GM12864 (cell line): ENCODE data around the gene SIGLEC1.

Source experiments
- DNase-seq: peaks from one replicate; pipeline ENCODE4 v3.0.0-alpha.2; 2011; ENCODE audit warnings: low read depth
- H3K4me3 ChIP-seq: 2 replicates; pipeline ENCODE4 v1.5.1; 2011; ENCODE audit warnings: mild to moderate bottlenecking, low read depth, low read length, control low read depth
- CTCF ChIP-seq: IDR thresholded peaks from 2 replicates; pipeline ENCODE4 v1.5.1; 2011; ENCODE audit warnings: low read depth, mild to moderate bottlenecking, moderate library complexity, low read length, control low read depth, inconsistent platforms; ENCODE audit errors: missing control alignments

Gene SIGLEC1

DNA sequence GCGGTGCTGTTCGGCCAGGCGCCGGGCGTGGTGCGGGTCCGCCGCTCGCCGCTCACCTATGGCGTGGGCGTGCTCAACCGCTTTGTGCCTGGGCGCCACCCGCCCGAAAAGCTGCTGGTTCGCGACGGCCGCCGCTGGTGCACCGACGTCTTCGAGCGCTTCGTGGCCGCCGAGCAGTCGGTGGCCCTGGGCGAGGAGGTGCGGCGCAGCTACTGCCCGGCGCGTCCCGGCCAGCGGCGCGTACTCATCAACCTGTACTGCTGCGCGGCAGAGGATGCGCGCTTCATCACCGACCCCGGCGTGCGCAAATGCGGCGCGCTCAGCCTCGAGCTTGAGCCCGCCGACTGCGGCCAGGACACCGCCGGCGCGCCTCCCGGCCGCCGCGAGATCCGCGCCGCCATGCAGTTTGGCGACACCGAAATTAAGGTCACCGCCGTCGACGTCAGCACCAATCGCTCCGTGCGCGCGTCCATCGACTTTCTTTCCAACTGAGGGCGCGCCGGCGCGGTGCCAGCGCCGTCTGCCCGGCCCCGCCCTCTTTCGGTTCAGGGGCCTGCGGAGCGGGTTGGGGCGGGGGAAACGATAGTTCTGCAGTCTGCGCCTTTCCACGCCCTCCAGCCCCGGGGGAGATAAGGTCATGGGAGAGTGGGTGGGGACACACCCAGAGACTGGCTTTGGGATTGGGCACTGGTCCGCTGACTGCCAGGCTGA lies 39.4 kb upstream of the SIGLEC1 start:
- H3K4me3 ChIP-seq, result no peak overlapping the region
- DNase-seq, result no peak
- TF ChIP-seq CTCF, result no peak

- no peak overlapping the region for H3K4me3 ChIP-seq
- no peak for TF ChIP-seq CTCF
- no peak for DNase-seq
Measured at GRCh38 chr20:3751305-3751674, 38.9 kb upstream of the SIGLEC1 start.

- peak; percentile 41 for TF ChIP-seq CTCF
- no peak overlapping the region for H3K4me3 ChIP-seq
- no peak for DNase-seq
Measured at GRCh38 chr20:3749689-3750531, 37.5 kb upstream of the SIGLEC1 start.

DNA sequence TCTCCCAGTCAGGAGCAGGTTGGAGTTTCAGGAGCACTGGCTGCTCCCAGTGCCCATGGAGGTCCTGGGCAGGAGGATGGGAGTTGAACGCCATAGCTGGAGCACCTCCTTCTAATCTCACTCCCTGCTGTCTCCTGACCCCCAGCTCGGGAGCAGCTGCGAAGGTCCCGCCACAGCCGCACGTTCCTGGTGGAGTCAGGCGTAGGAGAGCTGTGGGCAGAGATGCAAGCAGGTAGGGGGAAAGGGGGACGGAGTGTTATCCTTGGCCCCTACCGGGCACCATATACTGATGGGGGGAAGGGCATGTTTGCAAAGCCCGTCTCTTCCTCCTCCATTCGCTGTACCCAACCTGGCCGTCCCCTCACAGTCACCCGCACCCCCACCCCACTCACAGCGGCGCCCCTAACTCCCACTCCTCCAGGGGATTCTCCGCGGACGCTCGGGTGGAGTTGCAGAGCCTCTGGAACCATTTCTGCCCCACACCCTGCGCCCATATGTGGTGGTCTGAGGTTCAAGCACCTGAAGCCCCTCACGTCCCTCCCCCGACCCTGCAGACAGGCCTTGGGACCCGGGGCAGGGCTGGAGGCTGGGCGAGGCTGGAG lies 36.8 kb upstream of the SIGLEC1 start:
- DNase-seq, result no peak
- no peak for TF ChIP-seq CTCF
- no peak overlapping the region for H3K4me3 ChIP-seq

DNA sequence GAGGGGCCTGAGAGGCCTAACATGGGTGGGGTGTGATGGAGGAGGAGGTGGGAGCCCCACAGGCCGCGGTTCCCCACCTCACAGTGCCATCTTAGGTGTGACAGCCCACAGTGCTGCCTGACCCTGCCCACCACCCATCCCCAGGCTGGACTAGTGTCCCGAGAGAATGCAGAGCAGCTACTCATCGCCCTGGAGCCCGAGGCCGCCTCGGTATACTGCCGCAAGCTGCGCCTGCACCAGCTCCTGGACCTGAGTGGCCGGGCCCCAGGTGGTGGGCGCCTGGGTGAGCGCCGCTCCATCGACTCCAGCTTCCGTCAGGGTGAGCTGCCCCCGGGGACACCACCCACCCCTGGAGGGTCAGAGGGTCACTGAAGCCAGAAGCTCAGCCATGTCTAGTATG lies 35.7 kb upstream of the SIGLEC1 start:
- no peak for DNase-seq
- TF ChIP-seq CTCF, result no peak
- H3K4me3 ChIP-seq, result no peak overlapping the region

DNA sequence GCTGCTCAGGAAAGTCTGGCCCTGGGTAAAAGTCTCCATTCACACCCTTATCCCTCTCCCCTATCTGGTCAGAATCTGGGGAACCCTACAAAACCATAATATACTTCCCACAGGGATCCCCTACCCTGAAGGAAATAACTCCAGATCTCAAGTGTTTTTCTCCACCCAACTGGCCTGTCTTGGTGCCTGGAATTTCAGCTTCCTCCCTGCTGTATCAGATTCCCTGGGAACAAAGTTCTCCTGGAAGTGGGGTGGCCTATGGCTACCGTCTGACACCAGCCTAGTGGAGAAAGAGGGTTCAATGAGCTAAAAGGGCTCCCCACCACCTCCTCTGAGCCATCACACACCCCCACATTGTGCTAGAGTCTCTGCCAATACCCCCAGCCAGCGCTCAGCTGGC lies 35.1 kb upstream of the SIGLEC1 start:
- TF ChIP-seq CTCF, result no peak
- DNase-seq, result no peak
- H3K4me3 ChIP-seq, result no peak overlapping the region
